ENCODE measurements around the gene CABLES2. TPM values are rescaled to one million over a fixed set of nuclear protein-coding genes. Genes with fewer than 3 reads are reported as not detected.

Gene CABLES2
- total and polyA plus RNA-seq, 9 of the 15 experiments (the other 6 are each of a cell fraction or from before 2014, with no cell fraction given): 0.46 to 4.2 (median 1.6) TPM

DNA sequence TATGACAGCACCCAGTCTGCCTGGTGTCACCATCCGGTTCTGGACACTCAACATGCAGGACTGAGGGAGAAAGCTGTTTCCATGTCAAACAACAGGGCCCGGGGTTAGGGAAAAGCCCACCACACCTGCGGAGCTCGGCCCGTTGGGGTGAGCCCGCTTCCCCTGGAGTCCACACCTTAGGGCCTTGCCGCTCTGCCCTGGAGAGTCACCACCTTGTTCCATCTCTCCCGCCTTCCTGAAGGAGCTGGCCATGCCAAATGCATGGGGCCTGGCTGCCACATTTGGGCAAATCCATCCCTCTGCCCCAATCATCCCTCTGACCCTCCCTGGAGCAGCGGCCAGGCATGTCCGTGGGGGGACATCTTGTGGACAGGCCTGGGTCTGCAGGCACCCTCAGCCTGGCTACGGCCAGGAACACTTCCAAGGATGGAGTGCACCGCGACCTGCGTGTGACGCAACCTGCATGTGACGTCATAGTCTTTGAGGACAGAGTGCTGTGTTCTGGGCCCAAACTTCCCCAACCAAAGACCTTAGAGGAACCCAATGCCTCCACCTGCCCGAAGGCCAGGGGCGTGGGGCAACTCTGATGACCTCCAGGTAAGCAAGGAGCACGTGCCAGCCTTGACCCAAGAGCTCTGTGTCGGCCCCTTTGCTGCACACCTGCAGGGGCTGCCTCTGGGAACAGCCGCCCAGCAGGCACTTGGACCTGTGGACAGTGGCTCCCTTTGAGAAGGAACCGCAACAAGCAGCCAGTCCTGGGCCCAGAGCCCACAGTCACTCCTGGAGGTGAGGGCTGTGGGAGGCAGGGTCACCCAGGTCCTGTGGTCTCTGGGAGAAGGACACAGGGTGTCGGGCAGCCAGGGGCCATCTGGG, 1.7 kb downstream of the CABLES2 start:
- DNase-seq (ENCODE audit: extremely low read depth in 1 of 4, low spot score in 3 of 4) (peak in 3 of 4 experiments; percentile 26 to 64 (median 64)), ATAC-seq (peak; percentile 55), FAIRE-seq (peak; percentile 78)
- in situ Hi-C loops (cut with MboI) (no loop called here), intact Hi-C loops (cut with micrococcal nuclease) (loop anchor here (5.0 kb wide), 1 partner anchor 82 kb away; no protein-coding TSS in a partner anchor)
- H3K9ac ChIP-seq (ENCODE audit: insufficient read depth in 1 of 2, low read depth in 2 of 2, low read length in 2 of 2): peak overlapping the region in 1 of 2 experiments; percentile 94; a peak in 2 of 4 replicates
- no peaks in the 10 kb centered on the region for H3K9me3 ChIP-seq (replicated peaks; ENCODE audit: control insufficient read depth, insufficient read depth, low read depth, low read length)
- ChIA-PET POLR2A (interaction anchor here (0.6 to 1.4 kb wide), 3 partner anchors 14 to 19 kb away, joined by 3 to 5 read pairs (median 4); partner anchors contain the start of gene RPS21), CTCF (ENCODE audit: low intra/inter-chr PET ratio) (interaction anchor here (0.7 kb wide), 1 partner anchor 105 kb away, joined by 3 read pairs; no protein-coding TSS in a partner anchor)
- H3K4me3 ChIP-seq: no peak overlapping the region
- 72% methylated on average over 16 of the region's 23 CpGs for WGBS (ENCODE audit: insufficient coverage, low coverage, missing lambda C conversion rate)
- H2AFZ ChIP-seq (ENCODE audit: low read depth, low read length): no peak overlapping the region
- H3K27ac ChIP-seq (ENCODE audit: extremely low read depth, low read depth, low read length): no peak overlapping the region
- peak overlapping the region; percentile 7; the same call in 1 of the 2 replicates for H3K4me2 ChIP-seq (ENCODE audit: insufficient read depth, low read length)
- H3K27me3 ChIP-seq (ENCODE audit: control insufficient read depth in 2 of 2, insufficient read depth in 2 of 2, low read length in 2 of 2): no peaks in the 10 kb centered on the region
- H3K9me1 ChIP-seq (ENCODE audit: control insufficient read depth, insufficient read depth, low read length): peaks cover 4% of the 10 kb centered on the region
- peaks cover 14% of the 10 kb centered on the region for H3K79me2 ChIP-seq (ENCODE audit: control insufficient read depth, insufficient read depth, low read length)
- peaks cover 17 to 84% of the 10 kb centered on the region in 2 experiments for H3K4me1 ChIP-seq (replicated peaks in 1 of 2; ENCODE audit: control insufficient read depth in 2 of 2, insufficient read depth in 2 of 2, low read length in 2 of 2)
- BruUV-seq (replicated peaks): TSS peak; percentile 52
- peaks cover 9% of the 10 kb centered on the region; the same call in 1 of the 3 replicates for H3K36me3 ChIP-seq (ENCODE audit: control insufficient read depth, insufficient read depth, low read length)
- 0 out of 2 replicates have a peak, but pooled peaks cover 8% of the 10 kb centered on the region for H4K20me1 ChIP-seq (replicated peaks; ENCODE audit: control insufficient read depth, insufficient read depth, low read length)
- TF ChIP-seq, protein P1, sequence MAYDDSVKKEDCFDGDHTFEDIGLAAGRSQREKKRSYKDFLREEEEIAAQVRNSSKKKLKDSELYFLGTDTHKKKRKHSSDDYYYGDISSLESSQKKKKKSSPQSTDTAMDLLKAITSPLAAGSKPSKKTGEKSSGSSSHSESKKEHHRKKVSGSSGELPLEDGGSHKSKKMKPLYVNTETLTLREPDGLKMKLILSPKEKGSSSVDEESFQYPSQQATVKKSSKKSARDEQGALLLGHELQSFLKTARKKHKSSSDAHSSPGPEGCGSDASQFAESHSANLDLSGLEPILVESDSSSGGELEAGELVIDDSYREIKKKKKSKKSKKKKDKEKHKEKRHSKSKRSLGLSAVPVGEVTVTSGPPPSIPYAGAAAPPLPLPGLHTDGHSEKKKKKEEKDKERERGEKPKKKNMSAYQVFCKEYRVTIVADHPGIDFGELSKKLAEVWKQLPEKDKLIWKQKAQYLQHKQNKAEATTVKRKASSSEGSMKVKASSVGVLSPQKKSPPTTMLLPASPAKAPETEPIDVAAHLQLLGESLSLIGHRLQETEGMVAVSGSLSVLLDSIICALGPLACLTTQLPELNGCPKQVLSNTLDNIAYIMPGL (CRISPR knock-in tag; IDR thresholded peaks at IDR 0.05): no peak
- TF ChIP-seq, protein P2, sequence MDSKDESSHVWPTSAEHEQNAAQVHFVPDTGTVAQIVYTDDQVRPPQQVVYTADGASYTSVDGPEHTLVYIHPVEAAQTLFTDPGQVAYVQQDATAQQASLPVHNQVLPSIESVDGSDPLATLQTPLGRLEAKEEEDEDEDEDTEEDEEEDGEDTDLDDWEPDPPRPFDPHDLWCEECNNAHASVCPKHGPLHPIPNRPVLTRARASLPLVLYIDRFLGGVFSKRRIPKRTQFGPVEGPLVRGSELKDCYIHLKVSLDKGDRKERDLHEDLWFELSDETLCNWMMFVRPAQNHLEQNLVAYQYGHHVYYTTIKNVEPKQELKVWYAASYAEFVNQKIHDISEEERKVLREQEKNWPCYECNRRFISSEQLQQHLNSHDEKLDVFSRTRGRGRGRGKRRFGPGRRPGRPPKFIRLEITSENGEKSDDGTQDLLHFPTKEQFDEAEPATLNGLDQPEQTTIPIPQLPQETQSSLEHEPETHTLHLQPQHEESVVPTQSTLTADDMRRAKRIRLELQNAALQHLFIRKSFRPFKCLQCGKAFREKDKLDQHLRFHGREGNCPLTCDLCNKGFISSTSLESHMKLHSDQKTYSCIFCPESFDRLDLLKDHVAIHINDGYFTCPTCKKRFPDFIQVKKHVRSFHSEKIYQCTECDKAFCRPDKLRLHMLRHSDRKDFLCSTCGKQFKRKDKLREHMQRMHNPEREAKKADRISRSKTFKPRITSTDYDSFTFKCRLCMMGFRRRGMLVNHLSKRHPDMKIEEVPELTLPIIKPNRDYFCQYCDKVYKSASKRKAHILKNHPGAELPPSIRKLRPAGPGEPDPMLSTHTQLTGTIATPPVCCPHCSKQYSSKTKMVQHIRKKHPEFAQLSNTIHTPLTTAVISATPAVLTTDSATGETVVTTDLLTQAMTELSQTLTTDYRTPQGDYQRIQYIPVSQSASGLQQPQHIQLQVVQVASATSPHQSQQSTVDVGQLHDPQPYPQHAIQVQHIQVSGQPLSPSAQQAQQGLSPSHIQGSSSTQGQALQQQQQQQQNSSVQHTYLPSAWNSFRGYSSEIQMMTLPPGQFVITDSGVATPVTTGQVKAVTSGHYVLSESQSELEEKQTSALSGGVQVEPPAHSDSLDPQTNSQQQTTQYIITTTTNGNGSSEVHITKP (IDR thresholded peaks at IDR 0.05; ENCODE audit: partially characterized antibody): no peak
- TF ChIP-seq FOXJ2 (tag; IDR thresholded peaks at IDR 0.05) (no peak), ZNF830 (CRISPR knock-in tag; IDR thresholded peaks at IDR 0.05) (no peak), IFI16 (CRISPR knock-in tag; IDR thresholded peaks at IDR 0.05) (no peak)
- TF ChIP-seq, protein P3, sequence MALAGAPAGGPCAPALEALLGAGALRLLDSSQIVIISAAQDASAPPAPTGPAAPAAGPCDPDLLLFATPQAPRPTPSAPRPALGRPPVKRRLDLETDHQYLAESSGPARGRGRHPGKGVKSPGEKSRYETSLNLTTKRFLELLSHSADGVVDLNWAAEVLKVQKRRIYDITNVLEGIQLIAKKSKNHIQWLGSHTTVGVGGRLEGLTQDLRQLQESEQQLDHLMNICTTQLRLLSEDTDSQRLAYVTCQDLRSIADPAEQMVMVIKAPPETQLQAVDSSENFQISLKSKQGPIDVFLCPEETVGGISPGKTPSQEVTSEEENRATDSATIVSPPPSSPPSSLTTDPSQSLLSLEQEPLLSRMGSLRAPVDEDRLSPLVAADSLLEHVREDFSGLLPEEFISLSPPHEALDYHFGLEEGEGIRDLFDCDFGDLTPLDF (CRISPR knock-in tag; IDR thresholded peaks at IDR 0.05): no peak
- TF ChIP-seq, protein P4, sequence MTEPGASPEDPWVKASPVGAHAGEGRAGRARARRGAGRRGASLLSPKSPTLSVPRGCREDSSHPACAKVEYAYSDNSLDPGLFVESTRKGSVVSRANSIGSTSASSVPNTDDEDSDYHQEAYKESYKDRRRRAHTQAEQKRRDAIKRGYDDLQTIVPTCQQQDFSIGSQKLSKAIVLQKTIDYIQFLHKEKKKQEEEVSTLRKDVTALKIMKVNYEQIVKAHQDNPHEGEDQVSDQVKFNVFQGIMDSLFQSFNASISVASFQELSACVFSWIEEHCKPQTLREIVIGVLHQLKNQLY (CRISPR knock-in tag; conservative IDR thresholded peaks at IDR 0.05): no peak
- TF ChIP-seq, protein P5, sequence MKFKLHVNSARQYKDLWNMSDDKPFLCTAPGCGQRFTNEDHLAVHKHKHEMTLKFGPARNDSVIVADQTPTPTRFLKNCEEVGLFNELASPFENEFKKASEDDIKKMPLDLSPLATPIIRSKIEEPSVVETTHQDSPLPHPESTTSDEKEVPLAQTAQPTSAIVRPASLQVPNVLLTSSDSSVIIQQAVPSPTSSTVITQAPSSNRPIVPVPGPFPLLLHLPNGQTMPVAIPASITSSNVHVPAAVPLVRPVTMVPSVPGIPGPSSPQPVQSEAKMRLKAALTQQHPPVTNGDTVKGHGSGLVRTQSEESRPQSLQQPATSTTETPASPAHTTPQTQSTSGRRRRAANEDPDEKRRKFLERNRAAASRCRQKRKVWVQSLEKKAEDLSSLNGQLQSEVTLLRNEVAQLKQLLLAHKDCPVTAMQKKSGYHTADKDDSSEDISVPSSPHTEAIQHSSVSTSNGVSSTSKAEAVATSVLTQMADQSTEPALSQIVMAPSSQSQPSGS (CRISPR knock-in tag; IDR thresholded peaks at IDR 0.05): 0 out of 2 replicates have a peak, but pooled peaks have one; percentile 19

Data from K562 (cell line).